HG03439 (cell line): Measurements from ENCODE around the gene NNAT.
"Not testable (repeated sequence)": the region's sequence is repeated elsewhere in the genome, so short reads cannot be mapped to it uniquely, and the experiment has no call there.

Source experiments
- ATAC-seq: cut with Tn5 transposase; IDR thresholded peaks from one replicate; pipeline ENCODE4 v1.9.1; 2021; ENCODE audit warnings: mild to moderate bottlenecking, moderate library complexity; ENCODE audit not compliant: unreplicated experiment

Gene NNAT

DNA sequence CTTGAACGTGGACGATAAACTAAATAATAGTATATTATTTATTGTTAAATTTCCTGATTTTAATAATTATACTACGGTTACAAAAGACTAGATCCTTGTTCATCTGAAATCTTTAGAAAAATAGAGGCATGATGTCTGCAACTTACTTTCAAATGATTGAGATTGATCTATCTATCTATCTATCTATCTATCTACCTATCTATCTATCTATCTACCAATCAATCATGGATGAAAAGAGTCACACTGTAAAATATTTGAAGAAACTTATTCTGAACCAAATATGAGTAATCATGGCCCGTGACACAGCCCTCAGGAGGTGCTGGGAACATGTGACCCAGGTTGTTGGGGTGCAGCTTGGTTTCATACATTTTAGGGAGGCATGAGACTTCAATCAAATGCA lies 18.4 kb downstream of the NNAT start:
- no peak for ATAC-seq

DNA sequence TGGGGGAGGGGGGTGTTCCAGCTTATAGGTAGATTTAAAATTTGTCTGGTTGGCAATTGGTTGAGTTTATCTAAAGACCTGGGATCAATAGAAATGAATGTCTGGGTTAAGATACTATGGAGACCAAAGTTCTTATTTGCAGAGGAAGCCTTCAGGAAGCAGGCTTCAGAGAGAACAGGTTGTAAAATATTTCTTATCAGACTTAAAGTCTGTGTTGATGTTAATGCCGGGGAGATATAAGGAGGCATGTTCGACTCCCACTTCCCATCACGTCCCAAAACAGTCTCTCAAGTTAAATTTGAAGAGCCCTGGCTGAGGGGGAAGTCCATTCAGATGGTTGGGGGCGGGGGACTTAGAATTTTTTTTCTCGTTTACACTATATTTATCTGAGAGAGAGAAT lies 19.0 kb downstream of the NNAT start:
- ATAC-seq: no peak

GRCh38 chr20:37540838-37541237 lies 19.8 kb downstream of the NNAT start:
- ATAC-seq: not testable (repeated sequence)

GRCh38 chr20:37541326-37541725 lies 20.3 kb downstream of the NNAT start:
- no peak for ATAC-seq

GRCh38 chr20:37542281-37542680 lies 21.2 kb downstream of the NNAT start:
- no peak for ATAC-seq

GRCh38 chr20:37543828-37544227 lies 22.8 kb downstream of the NNAT start:
- ATAC-seq: no peak

GRCh38 chr20:37544386-37544785 lies 23.3 kb downstream of the NNAT start:
- ATAC-seq: no peak

DNA sequence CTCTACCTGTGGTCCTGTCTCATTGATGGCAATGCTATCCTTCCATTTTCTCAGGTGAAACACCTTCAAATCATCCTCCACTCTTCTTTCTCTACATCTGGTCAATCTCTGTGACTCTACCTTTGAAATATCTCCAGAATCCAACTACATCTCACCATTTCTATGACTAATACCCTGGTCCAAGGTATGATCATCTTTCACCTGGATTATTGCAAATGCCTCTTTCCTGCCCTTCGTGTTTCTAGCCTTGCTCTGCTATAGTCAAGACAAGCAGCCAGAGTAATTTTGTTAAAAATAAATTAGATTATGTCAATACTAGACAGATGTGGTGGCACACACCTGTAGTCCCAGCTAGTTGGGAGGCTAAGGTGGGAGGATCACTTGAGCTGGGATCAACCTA lies 24.5 kb downstream of the NNAT start:
- ATAC-seq: no peak

GRCh38 chr20:37547912-37548311 lies 26.9 kb downstream of the NNAT start:
- no peak for ATAC-seq

GRCh38 chr20:37550101-37550920 lies 29.3 kb downstream of the NNAT start:
- ATAC-seq: not testable (repeated sequence)

- not testable (repeated sequence) for ATAC-seq
These were observed 30.6 kb downstream of the NNAT start for GRCh38 chr20:37551660-37552059.

GRCh38 chr20:37552415-37552814 lies 31.4 kb downstream of the NNAT start:
- no peak for ATAC-seq

GRCh38 chr20:37554721-37555298 lies 33.8 kb downstream of the NNAT start:
- ATAC-seq: not testable (repeated sequence)

- no peak for ATAC-seq
These were observed 35.5 kb downstream of the NNAT start for GRCh38 chr20:37556538-37556937.

GRCh38 chr20:37558306-37558705 lies 37.3 kb downstream of the NNAT start:
- ATAC-seq: no peak

- ATAC-seq: no peak
These were observed 37.7 kb downstream of the NNAT start for GRCh38 chr20:37558779-37559178.

GRCh38 chr20:37559312-37560027 lies 38.4 kb downstream of the NNAT start:
- ATAC-seq: no peak

DNA sequence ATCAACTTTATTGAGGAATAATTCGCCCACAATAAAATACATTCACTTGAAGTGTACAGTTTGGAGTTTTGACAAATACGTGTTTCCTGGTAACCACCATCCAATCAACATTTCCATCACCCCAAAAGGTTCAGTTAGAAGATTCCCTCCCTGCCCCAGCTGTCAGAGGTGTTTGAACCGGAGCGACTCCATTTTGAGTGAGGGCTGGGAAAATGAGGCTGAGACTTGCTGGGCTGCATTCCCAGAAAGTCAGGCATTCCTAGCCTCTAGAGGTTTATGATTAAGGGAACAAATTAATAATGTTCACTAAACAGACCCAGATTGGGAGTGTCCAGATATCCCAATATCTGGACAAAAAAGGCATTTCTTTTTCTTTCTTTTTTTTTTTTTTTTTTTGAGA lies 39.6 kb downstream of the NNAT start:
- no peak for ATAC-seq

DNA sequence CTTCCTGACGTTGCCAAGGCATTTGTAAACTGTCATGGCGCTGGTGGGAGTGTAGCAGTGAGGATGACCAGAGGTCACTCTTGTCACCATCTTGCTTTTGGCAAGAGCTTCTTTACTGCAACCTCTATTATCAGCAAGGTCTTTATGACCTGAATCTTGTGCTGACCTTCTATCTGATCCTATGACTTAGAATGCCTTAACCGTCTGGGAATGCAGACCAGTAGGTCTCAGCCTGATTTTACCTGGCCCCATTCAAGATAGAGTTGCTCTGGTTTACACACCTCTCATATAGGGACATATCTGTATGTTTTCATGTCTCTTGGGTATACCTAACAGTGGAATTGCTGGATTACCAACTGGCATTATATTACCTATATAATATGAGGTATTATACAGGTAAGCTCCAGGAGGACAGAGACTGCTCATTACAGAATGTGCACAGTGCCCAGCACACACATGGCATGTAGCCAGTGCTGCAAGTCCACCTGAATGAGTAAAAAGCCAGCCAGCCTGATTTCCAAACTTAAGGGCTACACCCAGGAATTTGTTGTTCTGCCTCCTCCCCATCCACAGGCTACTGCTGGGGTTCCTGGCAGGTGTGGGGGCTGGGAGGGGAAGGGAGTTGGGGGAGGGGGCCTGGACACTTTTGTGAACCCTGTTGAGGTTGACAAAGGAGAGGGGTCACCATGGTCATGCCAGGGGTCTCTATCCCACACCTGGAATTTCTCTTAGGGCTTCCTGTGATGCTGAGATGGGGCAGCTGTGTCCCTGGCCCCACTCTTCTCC lies 41.8 kb downstream of the NNAT start:
- no peak for ATAC-seq

GRCh38 chr20:37564016-37564387 lies 43.0 kb downstream of the NNAT start:
- no peak for ATAC-seq
